ENCODE data around the gene INVS. TPM values are rescaled to one million over a fixed set of nuclear protein-coding genes. Genes with fewer than 3 reads are reported as not detected.

The INVS gene
- total RNA-seq, 1 donor from 2014 or later, result 21.9 TPM

GRCh38 chr9:100204796-100205195 is 105.8 kb downstream of the INVS start:
- no peaks in the 10 kb centered on the region for H3K4me1 ChIP-seq
- no peak overlapping the region for H3K4me3 ChIP-seq
- no peaks in the 10 kb centered on the region for H3K27me3 ChIP-seq
- TF ChIP-seq POLR2A (IDR thresholded peaks at IDR 0.05), result no peak
- TF ChIP-seq POLR2AphosphoS5 (IDR thresholded peaks at IDR 0.05; ENCODE audit: insufficient read depth in 1 of 2, low read depth in 1 of 2), result no peak
- TF ChIP-seq CTCF (IDR thresholded peaks at IDR 0.05), result no peak
- DNase-seq (ENCODE audit: extremely low spot score in 2 of 2), result no peak
- H3K27ac ChIP-seq, result no peak overlapping the region
- no peaks in the 10 kb centered on the region for H3K9me3 ChIP-seq
- intact Hi-C loops (cut with DNase I), result no loop called here
- H3K36me3 ChIP-seq, result no peaks in the 10 kb centered on the region

GRCh38 chr9:100206899-100207298 is 107.9 kb downstream of the INVS start:
- no peak overlapping the region for H3K27ac ChIP-seq
- no peaks in the 10 kb centered on the region for H3K9me3 ChIP-seq
- H3K4me1 ChIP-seq, result no peaks in the 10 kb centered on the region
- TF ChIP-seq POLR2AphosphoS5 (IDR thresholded peaks at IDR 0.05; ENCODE audit: insufficient read depth in 1 of 2, low read depth in 1 of 2) (no peak), POLR2A (IDR thresholded peaks at IDR 0.05) (no peak), CTCF (IDR thresholded peaks at IDR 0.05) (no peak)
- DNase-seq (ENCODE audit: extremely low spot score in 2 of 2), result no peak
- no peaks in the 10 kb centered on the region for H3K36me3 ChIP-seq
- no peak overlapping the region for H3K4me3 ChIP-seq
- no peaks in the 10 kb centered on the region for H3K27me3 ChIP-seq
- intact Hi-C loops (cut with DNase I), result no loop called here

- H3K27ac ChIP-seq, result no peak overlapping the region
- H3K36me3 ChIP-seq, result no peaks in the 10 kb centered on the region
- TF ChIP-seq POLR2A (IDR thresholded peaks at IDR 0.05) (no peak), POLR2AphosphoS5 (IDR thresholded peaks at IDR 0.05; ENCODE audit: insufficient read depth in 1 of 2, low read depth in 1 of 2) (no peak), CTCF (IDR thresholded peaks at IDR 0.05) (no peak)
- no peak overlapping the region for H3K4me3 ChIP-seq
- intact Hi-C loops (cut with DNase I), result no loop called here
- no peaks in the 10 kb centered on the region for H3K9me3 ChIP-seq
- no peaks in the 10 kb centered on the region for H3K27me3 ChIP-seq
- DNase-seq (ENCODE audit: extremely low spot score in 2 of 2), result no peak
- H3K4me1 ChIP-seq, result no peaks in the 10 kb centered on the region
Measured at GRCh38 chr9:100208673-100209072, 109.6 kb downstream of the INVS start.

- H3K27ac ChIP-seq, result no peak overlapping the region
- no peak overlapping the region for H3K4me3 ChIP-seq
- H3K27me3 ChIP-seq, result no peaks in the 10 kb centered on the region
- intact Hi-C loops (cut with DNase I), result no loop called here
- H3K36me3 ChIP-seq, result no peaks in the 10 kb centered on the region
- TF ChIP-seq POLR2A (IDR thresholded peaks at IDR 0.05) (no peak), POLR2AphosphoS5 (IDR thresholded peaks at IDR 0.05; ENCODE audit: insufficient read depth in 1 of 2, low read depth in 1 of 2) (no peak), CTCF (IDR thresholded peaks at IDR 0.05) (no peak)
- H3K9me3 ChIP-seq, result no peaks in the 10 kb centered on the region
- no peaks in the 10 kb centered on the region for H3K4me1 ChIP-seq
- DNase-seq (ENCODE audit: extremely low spot score in 2 of 2), result no peak
Measured at GRCh38 chr9:100211476-100211875, 112.4 kb downstream of the INVS start.

- H3K4me3 ChIP-seq, result no peak overlapping the region
- intact Hi-C loops (cut with DNase I), result no loop called here
- TF ChIP-seq CTCF (IDR thresholded peaks at IDR 0.05) (no peak), POLR2A (IDR thresholded peaks at IDR 0.05) (no peak), POLR2AphosphoS5 (IDR thresholded peaks at IDR 0.05; ENCODE audit: insufficient read depth in 1 of 2, low read depth in 1 of 2) (no peak)
Measured at GRCh38 chr9:100213730-100214477, 114.9 kb downstream of the INVS start.

More at GRCh38 chr9:100213730-100214477, 114.9 kb downstream of the INVS start:
- H3K9me3 ChIP-seq, result no peaks in the 10 kb centered on the region
- no peaks in the 10 kb centered on the region for H3K27me3 ChIP-seq
- H3K36me3 ChIP-seq, result no peaks in the 10 kb centered on the region
- H3K27ac ChIP-seq, result no peak overlapping the region
- no peaks in the 10 kb centered on the region for H3K4me1 ChIP-seq
- DNase-seq (ENCODE audit: extremely low spot score in 2 of 2), result no peak
